BLaER1 (cell line): ENCODE data around the gene EIPR1.

Source experiments
- H3K27ac ChIP-seq: shearing (Covaris generic); formaldehyde crosslinking; 2 replicates; pipeline ENCODE4 v1.8.1; 2022
- H3K27me3 ChIP-seq: shearing (Covaris generic); formaldehyde crosslinking; 2 replicates; pipeline ENCODE4 v1.8.1; 2022
- H3K36me3 ChIP-seq: shearing (Covaris generic); formaldehyde crosslinking; 2 replicates; pipeline ENCODE4 v1.8.1; 2022
- H3K4me1 ChIP-seq: shearing (Covaris generic); formaldehyde crosslinking; 2 replicates; pipeline ENCODE4 v1.8.1; 2022
- H3K4me2 ChIP-seq: shearing (Covaris generic); formaldehyde crosslinking; 2 replicates; pipeline ENCODE4 v1.8.1; 2022
- H3K4me3 ChIP-seq: shearing (Covaris generic); formaldehyde crosslinking; 2 replicates; pipeline ENCODE4 v1.8.1; 2022
- H3K9ac ChIP-seq: shearing (Covaris generic); formaldehyde crosslinking; 2 replicates; pipeline ENCODE4 v1.8.1; 2022
- H3K9me3 ChIP-seq: shearing (Covaris generic); formaldehyde crosslinking; 2 replicates; pipeline ENCODE4 v1.8.1; 2022
- H4K20me1 ChIP-seq: shearing (Covaris generic); formaldehyde crosslinking; 2 replicates; pipeline ENCODE4 v1.8.1; 2022
- Cebpa-rat ChIP-seq: shearing (Covaris generic); IDR thresholded peaks from 2 replicates; pipeline ENCODE4 v1.8.1; 2022

EIPR1 gene

GRCh38 chr2:3249476-3249962 lies 128.1 kb downstream of the EIPR1 start:
- H3K4me2 ChIP-seq: no peak overlapping the region
- H3K4me1 ChIP-seq: peaks cover 52% of the 10 kb centered on the region
- H3K4me3 ChIP-seq: no peak overlapping the region
- no peak overlapping the region for H3K27ac ChIP-seq
- H3K36me3 ChIP-seq: peaks cover 49% of the 10 kb centered on the region
- no peaks in the 10 kb centered on the region for H4K20me1 ChIP-seq
- H3K27me3 ChIP-seq: no peaks in the 10 kb centered on the region
- TF ChIP-seq Cebpa-rat: no peak
- peaks cover 50% of the 10 kb centered on the region for H3K9me3 ChIP-seq
- no peak overlapping the region for H3K9ac ChIP-seq

GRCh38 chr2:3248754-3249475 lies 128.7 kb downstream of the EIPR1 start:
- Histone ChIP-seq H3K27ac (no peak overlapping the region), H4K20me1 (no peaks in the 10 kb centered on the region), H3K4me3 (no peak overlapping the region), H3K9me3 (peaks cover 50% of the 10 kb centered on the region), H3K36me3 (peaks cover 49% of the 10 kb centered on the region), H3K4me2 (no peak overlapping the region), H3K4me1 (peaks cover 52% of the 10 kb centered on the region), H3K9ac (no peak overlapping the region), H3K27me3 (no peaks in the 10 kb centered on the region)
- no peak for TF ChIP-seq Cebpa-rat

- no peak for TF ChIP-seq Cebpa-rat
- peaks cover 49% of the 10 kb centered on the region for H3K36me3 ChIP-seq
Measured at GRCh38 chr2:3246928-3247714, 130.5 kb downstream of the EIPR1 start.

GRCh38 chr2:3246406-3246805 lies 131.2 kb downstream of the EIPR1 start:
- Histone ChIP-seq H3K4me3 (no peak overlapping the region), H3K9me3 (peaks cover 44% of the 10 kb centered on the region), H3K9ac (no peak overlapping the region), H3K4me2 (no peak overlapping the region), H3K27me3 (no peaks in the 10 kb centered on the region), H3K27ac (no peak overlapping the region), H4K20me1 (no peaks in the 10 kb centered on the region), H3K36me3 (peaks cover 48% of the 10 kb centered on the region), H3K4me1 (peaks cover 52% of the 10 kb centered on the region)
- no peak for TF ChIP-seq Cebpa-rat

More at GRCh38 chr2:3246928-3247714, 130.5 kb downstream of the EIPR1 start:
- no peak overlapping the region for H3K9ac ChIP-seq
- peaks cover 52% of the 10 kb centered on the region for H3K4me1 ChIP-seq
- no peaks in the 10 kb centered on the region for H3K27me3 ChIP-seq
- H4K20me1 ChIP-seq: no peaks in the 10 kb centered on the region
- H3K27ac ChIP-seq: no peak overlapping the region
- H3K4me2 ChIP-seq: no peak overlapping the region
- H3K4me3 ChIP-seq: no peak overlapping the region
- peaks cover 50% of the 10 kb centered on the region for H3K9me3 ChIP-seq

- Histone ChIP-seq H3K9ac (no peak overlapping the region), H3K36me3 (peaks cover 28% of the 10 kb centered on the region), H3K27me3 (no peaks in the 10 kb centered on the region), H3K27ac (peak overlapping the region; percentile 84; the same call in 1 of the 2 replicates), H3K4me1 (peaks cover 62% of the 10 kb centered on the region), H4K20me1 (0 out of 2 replicates have a peak, but pooled peaks cover under 1% of the 10 kb centered on the region), H3K4me3 (no peak overlapping the region), H3K4me2 (peak overlapping the region; percentile 81), H3K9me3 (peaks cover 25% of the 10 kb centered on the region)
- TF ChIP-seq Cebpa-rat: no peak
Measured at GRCh38 chr2:3244486-3244885, 133.1 kb downstream of the EIPR1 start.

GRCh38 chr2:3243804-3244203 lies 133.8 kb downstream of the EIPR1 start:
- H3K27ac ChIP-seq: peak overlapping the region; percentile 84
- H3K9ac ChIP-seq: 0 out of 2 replicates have a peak overlapping the region, but pooled peaks have one; percentile 32
- H3K36me3 ChIP-seq: peaks cover 22% of the 10 kb centered on the region
- peaks cover 69% of the 10 kb centered on the region for H3K4me1 ChIP-seq
- H4K20me1 ChIP-seq: 0 out of 2 replicates have a peak, but pooled peaks cover 7% of the 10 kb centered on the region
- H3K27me3 ChIP-seq: no peaks in the 10 kb centered on the region
- no peak overlapping the region for H3K4me3 ChIP-seq
- H3K9me3 ChIP-seq: peaks cover 18% of the 10 kb centered on the region
- H3K4me2 ChIP-seq: peak overlapping the region; percentile 81
- no peak for TF ChIP-seq Cebpa-rat

- peak overlapping the region; percentile 81 for H3K4me2 ChIP-seq
- no peak for TF ChIP-seq Cebpa-rat
- H3K9ac ChIP-seq: 0 out of 2 replicates have a peak overlapping the region, but pooled peaks have one; percentile 17
- H3K27me3 ChIP-seq: no peaks in the 10 kb centered on the region
- H3K27ac ChIP-seq: peak overlapping the region; percentile 84
- peaks cover 12% of the 10 kb centered on the region; the same call in 1 of the 2 replicates for H3K36me3 ChIP-seq
- H3K4me1 ChIP-seq: peaks cover 78% of the 10 kb centered on the region
- H3K9me3 ChIP-seq: peaks cover 9% of the 10 kb centered on the region
- 0 out of 2 replicates have a peak overlapping the region, but pooled peaks have one; percentile 23 for H3K4me3 ChIP-seq
- H4K20me1 ChIP-seq: peaks cover 16% of the 10 kb centered on the region; the same call in 1 of the 2 replicates
Measured at GRCh38 chr2:3242747-3243369, 134.8 kb downstream of the EIPR1 start.

- H3K36me3 ChIP-seq: peaks cover 6% of the 10 kb centered on the region; the same call in 1 of the 2 replicates
- peaks cover 16% of the 10 kb centered on the region; the same call in 1 of the 2 replicates for H4K20me1 ChIP-seq
- peak overlapping the region; percentile 81 for H3K4me2 ChIP-seq
- peaks cover 85% of the 10 kb centered on the region for H3K4me1 ChIP-seq
- peak overlapping the region; percentile 84 for H3K27ac ChIP-seq
- H3K9ac ChIP-seq: 0 out of 2 replicates have a peak overlapping the region, but pooled peaks have one; percentile 29
- H3K9me3 ChIP-seq: peaks cover 6% of the 10 kb centered on the region; the same call in 1 of the 2 replicates
- H3K4me3 ChIP-seq: 0 out of 2 replicates have a peak overlapping the region, but pooled peaks have one; percentile 31
- TF ChIP-seq Cebpa-rat: no peak
- no peaks in the 10 kb centered on the region for H3K27me3 ChIP-seq
Measured at GRCh38 chr2:3241971-3242746, 135.5 kb downstream of the EIPR1 start.
